GM12864 (cell line): ENCODE results near the gene RAD9A.
A peak's percentile ranks its signal among the peaks of the same experiment; 100 is the strongest.

Experiments used
- DNase-seq: peaks from one replicate; pipeline ENCODE4 v3.0.0-alpha.2; 2011; ENCODE audit warnings: low read depth
- H3K4me3 ChIP-seq: 2 replicates; pipeline ENCODE4 v1.5.1; 2011; ENCODE audit warnings: mild to moderate bottlenecking, low read depth, low read length, control low read depth
- TF ChIP-seq, protein P1 (sequence below): IDR thresholded peaks from 2 replicates; pipeline ENCODE4 v1.5.1; 2011; ENCODE audit warnings: low read depth, mild to moderate bottlenecking, moderate library complexity, low read length, control low read depth, inconsistent platforms; ENCODE audit errors: missing control alignments

Gene RAD9A

DNA sequence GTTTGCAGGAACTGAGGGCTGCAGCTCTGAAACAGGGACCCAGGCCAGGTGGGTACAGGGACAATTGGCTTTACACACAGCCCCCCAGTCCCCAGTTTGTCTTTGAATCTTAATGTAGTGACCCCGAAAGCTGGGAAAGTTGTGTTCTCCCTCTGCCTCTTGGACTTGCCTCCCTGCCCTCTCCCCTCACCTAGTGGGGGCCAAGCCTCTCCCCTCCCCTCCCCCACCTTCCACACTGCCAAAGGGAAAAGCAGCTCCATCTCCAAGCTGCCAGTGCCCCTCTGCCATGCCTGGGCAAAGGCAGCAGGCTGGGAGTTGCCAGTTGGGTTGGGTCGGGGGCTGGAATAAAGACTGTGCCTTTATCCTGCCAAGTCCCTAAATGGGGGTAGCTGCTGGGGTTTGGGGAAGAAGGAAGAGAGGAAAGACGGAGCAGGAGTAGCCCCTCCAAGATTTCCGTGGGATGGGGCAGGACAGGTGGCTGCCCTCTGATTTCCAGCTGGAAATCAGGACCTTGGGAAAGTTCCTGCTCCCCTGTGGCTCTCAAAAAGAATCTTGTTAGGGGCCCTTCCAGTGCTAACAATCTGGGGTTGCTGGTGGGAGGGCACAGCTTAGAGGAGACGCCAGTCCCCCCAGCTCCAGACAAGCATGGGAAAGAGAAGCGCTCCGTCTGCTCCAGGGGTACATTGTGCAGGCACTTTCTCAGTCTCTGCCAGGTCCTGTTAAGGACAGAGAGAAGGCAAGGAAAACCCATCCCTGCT, 15.5 kb upstream of the RAD9A start:
- no peak for DNase-seq
- TF ChIP-seq, protein P1, sequence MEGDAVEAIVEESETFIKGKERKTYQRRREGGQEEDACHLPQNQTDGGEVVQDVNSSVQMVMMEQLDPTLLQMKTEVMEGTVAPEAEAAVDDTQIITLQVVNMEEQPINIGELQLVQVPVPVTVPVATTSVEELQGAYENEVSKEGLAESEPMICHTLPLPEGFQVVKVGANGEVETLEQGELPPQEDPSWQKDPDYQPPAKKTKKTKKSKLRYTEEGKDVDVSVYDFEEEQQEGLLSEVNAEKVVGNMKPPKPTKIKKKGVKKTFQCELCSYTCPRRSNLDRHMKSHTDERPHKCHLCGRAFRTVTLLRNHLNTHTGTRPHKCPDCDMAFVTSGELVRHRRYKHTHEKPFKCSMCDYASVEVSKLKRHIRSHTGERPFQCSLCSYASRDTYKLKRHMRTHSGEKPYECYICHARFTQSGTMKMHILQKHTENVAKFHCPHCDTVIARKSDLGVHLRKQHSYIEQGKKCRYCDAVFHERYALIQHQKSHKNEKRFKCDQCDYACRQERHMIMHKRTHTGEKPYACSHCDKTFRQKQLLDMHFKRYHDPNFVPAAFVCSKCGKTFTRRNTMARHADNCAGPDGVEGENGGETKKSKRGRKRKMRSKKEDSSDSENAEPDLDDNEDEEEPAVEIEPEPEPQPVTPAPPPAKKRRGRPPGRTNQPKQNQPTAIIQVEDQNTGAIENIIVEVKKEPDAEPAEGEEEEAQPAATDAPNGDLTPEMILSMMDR, result no peak
- H3K4me3 ChIP-seq, result no peak overlapping the region

GRCh38 chr11:67376873-67377808, 14.6 kb upstream of the RAD9A start:
- TF ChIP-seq, protein P1, result no peak
- no peak overlapping the region for H3K4me3 ChIP-seq
- DNase-seq, result no peak

- TF ChIP-seq, protein P1, result no peak
- H3K4me3 ChIP-seq, result no peak overlapping the region
- DNase-seq, result no peak
Observed at GRCh38 chr11:67378544-67378943, 13.2 kb upstream of the RAD9A start.

- TF ChIP-seq, protein P1, result no peak
- no peak overlapping the region for H3K4me3 ChIP-seq
- no peak for DNase-seq
Observed at GRCh38 chr11:67379061-67380058, 12.4 kb upstream of the RAD9A start.

GRCh38 chr11:67381244-67381972, 10.4 kb upstream of the RAD9A start:
- H3K4me3 ChIP-seq, result 0 out of 2 replicates have a peak overlapping the region, but pooled peaks have one; percentile 2
- DNase-seq, result no peak

More at GRCh38 chr11:67381244-67381972, 10.4 kb upstream of the RAD9A start:
- TF ChIP-seq, protein P1, result peak; percentile 20
